Fibroblast of the aortic adventitia (primary cell): ENCODE measurements around the gene PSG7. TPM values are rescaled to one million over a fixed set of nuclear protein-coding genes. Genes with fewer than 3 reads are reported as not detected.
"Not testable (repeated sequence)": the region's sequence is repeated elsewhere in the genome, so short reads cannot be mapped to it uniquely, and the experiment has no call there.

Experiments used
- DNase-seq: peaks from one replicate; pipeline ENCODE4 v3.0.0-alpha.2; 2010; ENCODE audit warnings: low read depth
- H3K4me3 ChIP-seq: 2 replicates; pipeline ENCODE4 v1.5.1; 2011; ENCODE audit warnings: low read depth, mild to moderate bottlenecking, control low read depth, low read length, moderate library complexity
- total RNA-seq: library from RNA; depleted of rRNA; stranded (reverse); fragments of >200 nt; gene quantifications from 2 replicates; pipeline ENCODE4 v1.2.3, GENCODE V29; 2012; ENCODE audit warnings: low replicate concordance
- TF ChIP-seq, protein P1 (sequence below): IDR thresholded peaks from 2 replicates; pipeline ENCODE4 v1.5.1; 2011; ENCODE audit warnings: mild to moderate bottlenecking, low read length, control low read depth, inconsistent platforms; ENCODE audit not compliant: insufficient read depth

Gene PSG7
- total RNA-seq, 1 donor = 0.27 TPM

- no peak for DNase-seq
- no peak within 1 kb of the TSS for H3K4me3 ChIP-seq
- TF ChIP-seq, protein P1, sequence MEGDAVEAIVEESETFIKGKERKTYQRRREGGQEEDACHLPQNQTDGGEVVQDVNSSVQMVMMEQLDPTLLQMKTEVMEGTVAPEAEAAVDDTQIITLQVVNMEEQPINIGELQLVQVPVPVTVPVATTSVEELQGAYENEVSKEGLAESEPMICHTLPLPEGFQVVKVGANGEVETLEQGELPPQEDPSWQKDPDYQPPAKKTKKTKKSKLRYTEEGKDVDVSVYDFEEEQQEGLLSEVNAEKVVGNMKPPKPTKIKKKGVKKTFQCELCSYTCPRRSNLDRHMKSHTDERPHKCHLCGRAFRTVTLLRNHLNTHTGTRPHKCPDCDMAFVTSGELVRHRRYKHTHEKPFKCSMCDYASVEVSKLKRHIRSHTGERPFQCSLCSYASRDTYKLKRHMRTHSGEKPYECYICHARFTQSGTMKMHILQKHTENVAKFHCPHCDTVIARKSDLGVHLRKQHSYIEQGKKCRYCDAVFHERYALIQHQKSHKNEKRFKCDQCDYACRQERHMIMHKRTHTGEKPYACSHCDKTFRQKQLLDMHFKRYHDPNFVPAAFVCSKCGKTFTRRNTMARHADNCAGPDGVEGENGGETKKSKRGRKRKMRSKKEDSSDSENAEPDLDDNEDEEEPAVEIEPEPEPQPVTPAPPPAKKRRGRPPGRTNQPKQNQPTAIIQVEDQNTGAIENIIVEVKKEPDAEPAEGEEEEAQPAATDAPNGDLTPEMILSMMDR = no peak
Measured at GRCh38 chr19:42879613-42880012, 57.4 kb downstream of the PSG7 start, which contains the start of gene PSG1. PSG1 (minus strand) TSS chr19:42879713; CDS start chr19:42879581, 132 bp downstream.

GRCh38 chr19:42876596-42876995 lies 60.4 kb downstream of the PSG7 start:
- peak; percentile 59 for DNase-seq

DNA sequence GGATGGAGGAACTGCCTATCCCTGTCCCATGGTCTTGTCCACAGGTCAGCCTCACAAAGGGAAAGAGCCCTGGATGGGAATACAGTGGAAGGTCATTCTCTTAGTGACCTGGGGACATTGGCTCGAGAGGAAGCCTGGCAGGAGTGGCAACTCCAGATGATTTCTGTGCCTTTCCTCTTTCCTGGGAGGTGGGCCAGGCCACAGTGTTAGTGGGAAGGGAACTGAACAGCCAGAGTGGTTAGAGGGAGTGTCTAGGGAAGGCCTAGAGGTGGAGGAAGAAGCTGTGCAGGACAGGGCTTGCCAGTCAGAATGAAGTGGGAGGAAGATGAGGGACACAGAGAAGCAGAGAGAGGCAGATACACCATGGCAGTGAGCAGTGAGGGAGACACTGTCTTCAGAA lies 61.1 kb downstream of the PSG7 start:
- H3K4me3 ChIP-seq, DNase-seq: not testable (repeated sequence)

More at GRCh38 chr19:42876596-42876995, 60.4 kb downstream of the PSG7 start:
- H3K4me3 ChIP-seq = not testable (repeated sequence)

- DNase-seq = peak; percentile 64
- not testable (repeated sequence) for H3K4me3 ChIP-seq
Measured at GRCh38 chr19:42874901-42875813, 61.9 kb downstream of the PSG7 start.

DNA sequence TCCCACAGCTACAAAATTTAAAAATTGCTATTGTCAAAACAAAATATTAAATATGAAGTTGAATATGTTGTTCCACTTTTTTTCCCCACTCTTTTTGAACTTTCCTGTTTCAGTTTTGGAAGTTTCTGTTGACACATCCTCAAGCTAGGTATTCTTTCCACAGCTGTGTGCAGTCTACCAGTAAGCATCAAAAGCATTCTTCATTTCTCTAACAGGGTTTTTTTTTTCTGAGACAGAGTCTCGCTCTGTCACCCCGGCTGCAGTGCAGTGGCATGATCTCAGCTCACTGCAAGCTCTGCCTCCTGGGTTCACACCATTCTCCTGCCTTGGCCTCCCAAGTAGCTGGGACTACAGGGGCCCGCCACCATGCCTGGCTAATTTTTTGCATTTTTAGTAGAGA lies 62.9 kb downstream of the PSG7 start:
- H3K4me3 ChIP-seq, DNase-seq: not testable (repeated sequence)

Other genes with a start within 250 kb of the PSG7 start
- gene PSG3, start 196.7 kb downstream of the PSG7 start, total RNA-seq = not detected in 2 replicates
- gene PSG8, start 171.5 kb downstream of the PSG7 start, total RNA-seq = not detected in 2 replicates
- 0.72 TPM in 1 of 2 replicates, not detected in the other for gene PSG1, start 57.5 kb downstream of the PSG7 start, total RNA-seq
- not detected in 2 replicates for gene PSG6, start 19.3 kb downstream of the PSG7 start, total RNA-seq
- gene PSG11, start 89.3 kb upstream of the PSG7 start, total RNA-seq = 0.09 TPM in 1 of 2 replicates, not detected in the other
- gene PSG2, start 145.5 kb upstream of the PSG7 start, total RNA-seq = 0.27 TPM in 1 of 2 replicates, not detected in the other
- gene PSG5, start 249.3 kb upstream of the PSG7 start, total RNA-seq = 2.8 and 13.6 TPM in 2 replicates